Coronary artery (tissue), 2 donors: ENCODE data around the gene PRR15.

Experiments
- DNase-seq: peaks from one replicate; pipeline ENCODE4 v3.0.0-alpha.2; 2017; ENCODE audit warnings: low spot score
- H3K27ac ChIP-seq, 2 donors: fragments of 200-600 bp; sonication (generic); one replicate each; pipeline ENCODE4 v1.5.1; 2016 to 2019
- H3K4me3 ChIP-seq: fragments of 200-600 bp; sonication (generic); 2 replicates; pipeline ENCODE4 v1.5.1; 2016; ENCODE audit warnings: mild to moderate bottlenecking, moderate library complexity
- TF ChIP-seq, protein P1 (sequence below): fragments of 200-600 bp; sonication (generic); IDR thresholded peaks from one replicate; pipeline ENCODE4 v1.5.1; 2019; ENCODE audit warnings: antibody characterized with exemption

The PRR15 gene

DNA sequence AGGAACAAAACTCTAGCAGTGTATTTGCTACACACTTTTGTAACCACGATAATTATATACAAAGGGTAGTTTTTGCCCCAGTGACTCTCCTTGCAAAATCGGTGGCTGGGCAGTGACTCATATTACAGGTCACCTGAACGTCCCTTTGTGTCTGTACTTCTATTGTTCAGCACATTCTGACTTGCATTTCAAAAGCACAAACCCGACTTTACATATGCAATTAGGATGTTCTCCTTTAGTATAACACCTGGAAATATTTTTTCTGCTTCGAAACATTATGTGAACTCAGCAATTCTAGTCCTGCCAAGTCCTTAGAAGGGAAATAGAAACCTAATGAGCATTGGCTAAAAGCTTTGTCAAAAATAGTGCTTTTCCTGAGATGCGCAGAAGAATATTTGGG, 6.0 kb downstream of the PRR15 start:
- no peak for DNase-seq
- Histone ChIP-seq H3K4me3 (no peak overlapping the region), H3K27ac (no peak overlapping the region)
- TF ChIP-seq, protein P1, sequence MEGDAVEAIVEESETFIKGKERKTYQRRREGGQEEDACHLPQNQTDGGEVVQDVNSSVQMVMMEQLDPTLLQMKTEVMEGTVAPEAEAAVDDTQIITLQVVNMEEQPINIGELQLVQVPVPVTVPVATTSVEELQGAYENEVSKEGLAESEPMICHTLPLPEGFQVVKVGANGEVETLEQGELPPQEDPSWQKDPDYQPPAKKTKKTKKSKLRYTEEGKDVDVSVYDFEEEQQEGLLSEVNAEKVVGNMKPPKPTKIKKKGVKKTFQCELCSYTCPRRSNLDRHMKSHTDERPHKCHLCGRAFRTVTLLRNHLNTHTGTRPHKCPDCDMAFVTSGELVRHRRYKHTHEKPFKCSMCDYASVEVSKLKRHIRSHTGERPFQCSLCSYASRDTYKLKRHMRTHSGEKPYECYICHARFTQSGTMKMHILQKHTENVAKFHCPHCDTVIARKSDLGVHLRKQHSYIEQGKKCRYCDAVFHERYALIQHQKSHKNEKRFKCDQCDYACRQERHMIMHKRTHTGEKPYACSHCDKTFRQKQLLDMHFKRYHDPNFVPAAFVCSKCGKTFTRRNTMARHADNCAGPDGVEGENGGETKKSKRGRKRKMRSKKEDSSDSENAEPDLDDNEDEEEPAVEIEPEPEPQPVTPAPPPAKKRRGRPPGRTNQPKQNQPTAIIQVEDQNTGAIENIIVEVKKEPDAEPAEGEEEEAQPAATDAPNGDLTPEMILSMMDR = no peak

DNA sequence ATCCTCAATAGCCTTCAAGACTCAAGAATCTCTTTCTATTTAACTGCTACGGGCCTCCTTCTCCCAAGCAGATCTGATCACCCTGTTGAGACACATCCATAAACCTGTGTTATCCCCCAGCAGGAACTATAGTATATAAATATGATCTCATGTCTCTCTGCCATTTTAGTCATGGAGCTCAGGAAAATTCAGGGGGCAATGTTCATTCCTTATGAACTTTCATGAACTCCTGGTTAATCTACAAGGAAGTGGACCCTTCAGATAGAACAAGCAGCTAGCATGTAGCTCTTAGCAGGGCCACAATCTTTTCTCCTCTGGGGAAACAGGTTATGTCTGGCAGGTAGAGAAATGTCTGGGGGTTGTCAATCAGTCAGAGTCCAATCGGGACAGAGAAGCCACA, 8.9 kb downstream of the PRR15 start:
- TF ChIP-seq, protein P1 = no peak
- no peak for DNase-seq
- no peak overlapping the region for H3K4me3 ChIP-seq
- no peak overlapping the region for H3K27ac ChIP-seq

GRCh38 chr7:29573567-29573966, 9.9 kb downstream of the PRR15 start:
- no peak for DNase-seq
- no peak overlapping the region for H3K27ac ChIP-seq

DNA sequence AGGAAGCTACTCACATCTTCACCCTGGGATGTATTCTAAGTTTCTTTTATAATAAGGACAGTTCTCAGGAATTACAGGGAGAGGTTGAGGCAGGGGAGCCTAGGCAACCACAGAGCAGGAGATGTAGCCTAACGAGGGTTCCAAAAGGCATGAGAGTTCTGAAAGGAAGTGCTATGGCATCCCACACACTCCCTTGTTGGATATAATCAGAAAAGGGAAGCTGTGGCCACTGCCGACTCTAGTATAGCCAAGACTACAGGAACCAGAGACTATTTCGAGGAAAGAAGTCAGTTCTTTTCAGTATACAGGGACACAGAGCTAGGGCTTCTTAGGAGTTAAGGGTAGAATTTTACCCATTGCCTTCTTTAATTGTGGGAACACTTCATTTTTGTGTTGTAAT, 11.0 kb downstream of the PRR15 start:
- no peak for DNase-seq
- Histone ChIP-seq H3K4me3 (no peak overlapping the region), H3K27ac (no peak overlapping the region)
- TF ChIP-seq, protein P1 = no peak

More at GRCh38 chr7:29573567-29573966, 9.9 kb downstream of the PRR15 start:
- TF ChIP-seq, protein P1 = no peak
- H3K4me3 ChIP-seq = no peak overlapping the region

- TF ChIP-seq, protein P1 = no peak
- Histone ChIP-seq H3K27ac (no peak overlapping the region), H3K4me3 (no peak overlapping the region)
- no peak for DNase-seq
These were observed 23.7 kb downstream of the PRR15 start for GRCh38 chr7:29587195-29587808.

GRCh38 chr7:29588212-29588611, 24.6 kb downstream of the PRR15 start:
- H3K4me3 ChIP-seq = no peak overlapping the region
- H3K27ac ChIP-seq = no peak overlapping the region
- TF ChIP-seq, protein P1 = no peak
- no peak for DNase-seq

- TF ChIP-seq, protein P1 = peak; percentile 45
- Histone ChIP-seq H3K27ac (no peak overlapping the region), H3K4me3 (no peak overlapping the region)
- DNase-seq = no peak
These were observed 25.5 kb downstream of the PRR15 start for GRCh38 chr7:29588900-29589696.
